COR-L47 (cell line): ENCODE data around the gene SDK2.
A peak's percentile ranks its signal among the peaks of the same experiment; 100 is the strongest.

Source experiments
- DNase-seq: peaks from one replicate; lab custom pipeline; 2025; lab: John Stamatoyannopoulos, UW

The SDK2 gene

DNA sequence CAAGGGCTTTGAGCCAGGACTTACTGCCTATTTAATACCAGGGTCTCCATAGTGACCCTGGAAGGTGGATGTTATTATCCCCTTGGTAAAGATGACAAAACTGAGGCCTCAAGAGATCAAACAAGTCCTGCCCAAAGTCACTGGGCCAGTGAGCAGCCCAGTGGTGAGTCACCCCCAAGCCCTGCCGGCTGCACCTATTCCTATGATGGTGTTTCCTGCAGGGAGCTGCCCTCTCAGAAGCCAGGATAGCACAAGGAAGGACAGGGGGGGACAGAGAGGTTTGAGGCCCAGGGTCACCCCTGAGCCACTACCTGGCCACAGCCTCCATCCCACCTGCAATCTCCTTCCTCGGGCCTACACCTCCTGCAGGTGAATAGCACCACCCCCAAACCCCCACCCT, 90.9 kb downstream of the SDK2 start:
- DNase-seq: no peak

DNA sequence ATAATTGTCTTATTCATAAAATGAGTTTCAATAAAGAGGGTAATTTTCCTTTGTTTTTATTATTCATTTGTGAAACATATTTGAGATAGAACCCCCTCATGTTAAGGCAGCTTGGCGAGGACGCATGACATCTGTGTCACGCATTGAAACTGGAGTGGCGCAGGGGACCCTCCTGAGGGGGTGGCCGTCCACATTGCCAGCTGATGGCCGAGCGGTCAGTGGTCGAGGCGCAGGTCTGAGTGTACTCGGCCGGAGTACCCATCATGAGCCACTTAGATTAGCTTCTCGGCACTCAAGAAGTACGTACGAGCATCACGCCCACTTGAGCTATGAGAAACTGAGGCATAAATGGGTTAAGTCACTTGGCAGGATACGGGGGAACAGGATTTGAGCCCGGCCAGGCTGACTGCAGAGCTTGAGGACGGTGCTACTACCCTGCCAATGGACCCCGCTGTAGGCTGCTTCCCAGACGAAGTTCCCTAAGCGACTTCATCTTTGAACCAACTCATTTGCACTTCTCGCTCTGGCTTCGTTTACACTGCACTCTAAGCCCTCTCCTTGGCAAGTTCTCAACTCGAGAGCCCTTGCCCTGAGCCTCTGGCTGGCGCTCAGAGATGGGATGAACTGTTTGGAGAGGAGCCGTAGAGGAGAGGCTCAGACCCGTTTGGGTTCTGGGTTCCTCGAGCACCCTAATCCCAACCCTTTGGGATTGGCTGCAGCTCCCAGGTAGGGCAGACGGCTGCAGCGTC, 91.8 kb downstream of the SDK2 start:
- no peak for DNase-seq

GRCh38 chr17:73551759-73552158, 92.5 kb downstream of the SDK2 start:
- no peak for DNase-seq

GRCh38 chr17:73551144-73551543, 93.1 kb downstream of the SDK2 start:
- DNase-seq: no peak

- DNase-seq: no peak
Observed at GRCh38 chr17:73550556-73550955, 93.7 kb downstream of the SDK2 start.

GRCh38 chr17:73549841-73550430, 94.3 kb downstream of the SDK2 start:
- peak; percentile 17 for DNase-seq

DNA sequence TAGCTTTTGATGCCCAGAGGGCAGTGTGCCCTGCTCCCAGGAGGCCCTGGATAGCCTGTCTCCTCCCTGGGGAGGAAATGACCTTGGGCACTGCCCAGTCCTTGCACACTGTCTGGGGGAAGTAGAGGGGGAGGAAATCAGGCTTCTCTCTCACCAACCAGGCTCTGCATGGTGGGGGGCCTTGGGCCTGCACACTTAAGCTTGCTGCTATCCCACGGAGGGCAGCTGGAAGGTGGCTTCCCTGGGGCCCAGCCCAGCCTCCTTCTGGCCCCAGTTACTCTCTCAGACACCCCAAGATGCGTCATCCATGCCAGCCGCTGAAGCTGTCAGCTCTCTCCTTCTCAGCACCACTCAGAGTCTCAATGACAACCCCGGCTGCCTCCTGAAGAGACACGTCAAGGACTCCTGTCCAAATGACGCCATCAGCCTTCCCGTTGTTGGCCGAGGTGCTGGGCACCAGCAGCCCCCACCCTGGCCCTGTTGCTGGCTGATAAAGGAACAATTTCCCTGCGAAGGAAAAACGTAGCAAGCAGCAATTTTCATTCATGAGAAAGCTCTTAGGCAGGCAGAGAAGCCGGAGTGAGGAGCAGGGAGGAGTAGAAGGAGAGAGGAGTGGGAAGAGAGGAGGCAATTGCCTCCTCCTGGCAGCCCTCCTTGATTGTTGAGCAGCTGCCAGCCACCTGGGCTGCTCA, 95.5 kb downstream of the SDK2 start:
- no peak for DNase-seq

DNA sequence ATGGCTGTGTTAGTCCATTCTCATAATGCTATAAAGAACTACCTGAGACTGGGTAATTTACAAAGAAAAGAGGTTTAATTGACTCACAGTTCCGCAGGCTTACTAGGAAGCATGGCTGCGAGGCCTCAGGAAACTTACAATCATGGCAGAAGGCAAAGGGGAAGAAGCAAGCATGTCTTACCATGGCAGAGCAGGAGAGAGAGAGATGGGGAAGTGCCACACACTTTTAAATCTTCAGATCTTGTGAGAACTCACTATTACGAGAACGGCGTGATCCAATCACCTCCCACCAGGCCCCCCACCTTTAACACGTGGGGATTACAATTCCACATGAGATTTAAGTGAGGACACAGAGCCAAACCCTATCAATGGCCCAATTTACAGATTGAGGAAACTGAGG, 96.5 kb downstream of the SDK2 start:
- no peak for DNase-seq

GRCh38 chr17:73546770-73547536, 97.3 kb downstream of the SDK2 start:
- DNase-seq: peak; percentile 37

- DNase-seq: no peak
Observed at GRCh38 chr17:73546114-73546513, 98.1 kb downstream of the SDK2 start.

DNA sequence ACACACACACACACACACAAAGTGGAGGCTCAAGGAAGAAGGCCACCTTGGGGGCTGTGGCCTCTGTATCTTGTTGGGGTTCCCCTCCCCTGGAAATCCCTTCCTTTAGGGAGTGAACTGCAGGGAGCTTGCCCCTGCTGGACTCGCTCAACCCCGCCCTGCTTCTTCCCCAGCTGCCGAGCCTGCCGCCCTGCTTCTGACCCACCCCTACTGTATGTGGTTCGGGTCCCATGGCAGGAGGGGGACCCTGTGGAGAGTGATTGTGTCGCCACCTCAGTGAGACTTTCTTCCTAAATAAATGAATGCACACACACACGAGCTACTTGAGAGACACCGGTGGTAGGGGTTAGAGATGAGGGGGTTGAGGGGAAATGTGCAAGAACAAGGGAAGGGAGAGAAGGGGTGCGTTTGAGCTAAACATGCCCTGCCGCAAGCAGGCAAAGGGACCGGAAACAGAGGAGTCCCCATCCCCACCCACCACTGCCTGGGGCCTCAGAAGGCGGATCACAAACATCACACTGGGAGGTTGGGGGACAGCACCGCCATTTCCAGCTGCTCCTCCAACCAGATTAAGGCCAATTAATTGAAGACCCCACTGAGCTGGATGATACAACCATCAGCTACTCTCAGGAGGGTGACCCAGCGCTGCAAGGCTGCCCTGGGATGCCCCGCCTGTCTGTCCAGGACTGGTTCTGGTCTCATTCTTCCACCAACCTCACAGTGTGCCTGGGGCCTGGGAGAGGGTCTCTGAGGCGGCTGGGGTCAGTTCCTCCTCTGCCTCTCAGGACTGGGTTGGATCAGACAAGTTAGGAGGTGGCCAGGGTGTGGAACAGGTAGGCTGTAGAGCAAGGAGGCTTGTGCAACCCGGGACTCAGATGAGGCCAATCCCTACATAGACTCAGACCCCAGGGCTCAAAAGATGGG, 98.9 kb downstream of the SDK2 start:
- DNase-seq: no peak

DNA sequence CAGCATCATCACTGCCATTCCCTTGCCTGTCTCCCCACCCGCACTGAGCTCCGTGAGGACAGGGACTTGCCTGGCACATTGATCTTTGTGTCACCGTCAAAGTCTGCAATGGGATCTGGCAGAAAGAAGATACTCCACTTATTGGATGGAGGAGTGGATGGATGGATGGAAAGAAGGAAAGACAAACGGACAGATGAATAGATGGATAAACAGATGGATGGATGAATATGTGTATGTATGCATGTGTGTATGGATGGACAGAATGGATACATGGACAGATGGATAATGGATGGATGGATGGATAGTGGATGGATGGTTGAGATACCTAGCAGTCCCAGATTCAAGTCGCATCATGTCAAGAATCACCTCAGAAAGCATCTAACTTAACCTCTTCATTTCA, 99.9 kb downstream of the SDK2 start:
- no peak for DNase-seq

GRCh38 chr17:73542323-73542722, 101.9 kb downstream of the SDK2 start:
- DNase-seq: no peak

DNA sequence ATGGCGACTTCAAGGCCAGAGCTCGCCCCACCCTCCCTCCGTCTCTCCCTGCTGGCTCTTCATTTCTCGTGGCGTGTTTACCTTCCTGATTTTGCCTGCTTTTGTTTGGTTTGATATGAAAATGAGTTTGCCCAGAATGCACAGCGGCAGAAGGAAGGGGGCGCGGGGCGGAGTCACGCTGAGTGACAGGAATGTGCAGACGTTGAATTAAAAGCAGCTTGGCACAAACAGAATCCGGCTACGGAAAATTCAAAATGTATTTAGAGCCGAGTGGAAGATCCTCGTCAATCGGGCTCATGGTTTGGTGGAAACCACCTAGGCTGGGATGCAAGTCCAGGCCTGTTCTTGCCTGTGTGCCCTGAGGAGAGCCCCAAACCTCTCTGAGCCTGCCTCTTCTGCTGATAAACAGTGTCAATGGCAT, 102.7 kb downstream of the SDK2 start:
- DNase-seq: no peak

DNA sequence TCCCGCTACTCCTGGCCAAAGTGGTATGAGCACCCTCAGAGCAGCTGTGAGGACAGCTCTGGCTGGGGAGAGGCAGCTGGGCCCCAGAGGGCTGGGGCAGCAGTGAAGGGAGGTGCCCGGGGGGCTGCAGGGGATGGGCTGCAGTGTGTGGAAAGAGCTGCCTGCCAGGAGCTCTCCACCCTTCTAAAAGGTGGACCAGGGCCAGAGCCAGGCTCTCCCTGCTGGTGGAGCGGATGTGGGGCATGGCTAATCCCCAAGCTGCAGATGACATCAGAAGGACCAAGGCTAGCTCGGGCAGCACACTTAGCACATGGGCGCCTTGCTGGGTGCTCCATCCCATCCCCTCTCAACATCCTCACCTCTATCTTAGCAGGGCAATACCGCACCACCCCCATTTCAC, 103.1 kb downstream of the SDK2 start:
- no peak for DNase-seq

GRCh38 chr17:73539166-73539565, 105.1 kb downstream of the SDK2 start:
- no peak for DNase-seq

- DNase-seq: no peak
Observed at GRCh38 chr17:73538445-73538844, 105.8 kb downstream of the SDK2 start.

DNA sequence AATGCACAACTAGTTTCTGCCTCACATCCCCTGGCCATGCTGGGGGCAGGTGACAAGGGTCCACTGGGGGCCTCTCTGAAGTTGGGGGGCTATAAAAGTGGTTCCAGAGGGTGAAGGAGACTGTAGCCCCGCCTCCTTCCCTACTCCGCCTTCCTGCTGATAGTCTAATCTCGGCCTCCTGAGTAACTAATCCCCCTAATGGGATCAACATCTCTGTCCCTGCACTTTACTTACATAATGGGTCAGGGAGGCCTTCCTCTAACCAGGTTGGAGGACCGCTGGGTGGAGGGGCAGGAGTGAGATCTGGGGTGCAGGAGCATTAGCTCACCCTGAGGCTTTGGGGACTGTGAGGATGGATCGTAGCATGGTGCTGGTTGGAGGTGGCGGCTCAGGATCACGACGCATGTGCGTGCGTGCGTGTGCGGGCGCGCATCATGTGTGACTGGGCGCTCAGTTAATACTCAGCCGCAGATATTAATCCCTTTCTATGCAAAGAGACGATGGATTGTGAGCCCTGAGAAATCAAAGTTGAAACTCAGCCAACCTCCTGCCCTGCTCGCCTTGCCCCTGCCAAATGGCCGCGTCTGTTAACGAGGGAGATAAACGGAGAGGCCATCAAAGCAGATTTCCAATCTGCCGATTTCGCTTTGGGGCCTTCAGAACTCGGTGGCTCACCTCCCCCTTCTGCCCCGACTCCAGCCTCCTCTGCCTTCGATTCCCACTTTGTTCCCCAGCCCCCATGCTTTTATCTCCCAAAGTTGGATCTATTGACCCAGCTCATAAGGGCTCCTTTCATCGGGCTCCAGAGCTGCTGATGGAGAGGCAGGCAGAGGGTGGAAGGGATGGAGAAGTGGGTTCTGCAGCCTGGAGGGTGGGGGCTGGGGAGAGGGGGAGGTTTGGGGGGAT, 107.3 kb downstream of the SDK2 start:
- DNase-seq: no peak

- DNase-seq: no peak
Observed at GRCh38 chr17:73535746-73536145, 108.5 kb downstream of the SDK2 start.

DNA sequence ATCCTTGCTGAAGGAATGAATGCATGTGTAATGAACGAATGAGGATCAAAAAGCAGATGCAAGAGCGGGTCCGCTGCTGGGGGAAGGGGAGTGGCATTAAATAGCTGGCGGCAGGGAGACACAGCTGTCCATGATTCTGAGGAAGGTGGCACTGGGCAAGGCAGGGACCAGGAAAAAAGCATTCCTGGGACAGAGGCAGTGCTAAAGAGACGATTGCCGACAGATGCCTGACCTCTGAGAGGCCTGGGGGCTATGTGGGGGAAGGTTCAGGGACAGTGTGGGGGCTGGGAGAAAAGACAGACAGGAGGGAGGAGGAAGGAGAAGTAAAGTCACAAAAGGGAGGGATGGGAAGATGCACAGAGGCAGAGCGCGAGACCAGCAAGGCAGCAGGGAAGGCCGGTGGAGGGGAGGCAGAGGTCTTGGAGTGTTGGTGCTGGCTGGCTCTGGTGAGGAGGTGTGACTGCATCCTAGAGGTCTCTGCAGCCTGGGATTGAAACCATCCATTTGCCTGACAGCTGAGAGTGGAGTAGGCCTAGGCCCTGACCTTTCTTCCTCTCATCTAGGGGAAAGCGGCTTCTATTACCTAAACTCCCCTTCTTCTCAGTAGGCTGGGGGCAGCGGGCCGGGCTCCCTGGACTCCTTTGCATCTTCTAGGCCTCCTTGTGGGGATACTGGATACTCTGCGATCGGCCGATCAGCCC, 109.9 kb downstream of the SDK2 start:
- DNase-seq: no peak
